Neuron (in vitro differentiated cells): Measurements from ENCODE around the gene PPP6R3.

Source experiments
- H2AFZ ChIP-seq: one replicate; pipeline ENCODE4 v1.6.1; 2013; ENCODE audit warnings: low read depth, mild to moderate bottlenecking, inconsistent platforms, low read length, moderate library complexity
- H3K27me3 ChIP-seq: one replicate; pipeline ENCODE4 v1.6.1; 2013; ENCODE audit warnings: low read length; ENCODE audit not compliant: insufficient read depth
- H3K36me3 ChIP-seq: one replicate; pipeline ENCODE4 v1.6.1; 2013; ENCODE audit warnings: low read length; ENCODE audit not compliant: insufficient read depth
- H3K4me1 ChIP-seq: one replicate; pipeline ENCODE4 v1.6.1; 2013; ENCODE audit warnings: low read length; ENCODE audit not compliant: insufficient read depth
- H3K4me3 ChIP-seq: 2 replicates; pipeline ENCODE4 v1.5.1; 2013; ENCODE audit warnings: mild to moderate bottlenecking, low read length, moderate library complexity
- H3K9me3 ChIP-seq: one replicate; pipeline ENCODE4 v1.6.1; 2013; ENCODE audit warnings: low read length

Gene PPP6R3

GRCh38 chr11:68497761-68498160 is 37.2 kb downstream of the PPP6R3 start:
- Histone ChIP-seq H3K27me3 (no peaks in the 10 kb centered on the region), H3K9me3 (no peaks in the 10 kb centered on the region), H3K4me1 (no peaks in the 10 kb centered on the region), H2AFZ (no peak overlapping the region), H3K36me3 (no peaks in the 10 kb centered on the region), H3K4me3 (no peak overlapping the region)

DNA sequence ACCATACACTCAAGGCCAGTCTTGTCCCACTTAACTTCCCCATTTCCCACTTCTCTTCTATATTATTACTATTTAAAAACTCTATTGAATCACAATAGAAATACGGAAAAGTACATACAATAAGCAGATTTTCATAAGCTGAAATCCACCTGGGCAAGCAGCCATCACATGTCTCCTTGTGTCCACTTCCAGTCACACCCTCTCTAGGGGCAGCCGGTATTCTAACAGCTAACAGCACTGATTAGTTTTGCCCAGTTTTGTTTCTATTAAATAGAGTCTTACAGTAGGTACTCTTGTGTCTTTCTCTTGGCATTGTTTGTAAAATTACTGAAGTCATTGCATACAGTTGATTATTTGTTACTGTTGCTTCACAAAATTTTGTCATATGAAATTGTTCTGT is 37.8 kb downstream of the PPP6R3 start:
- H3K4me1 ChIP-seq: no peaks in the 10 kb centered on the region
- H2AFZ ChIP-seq: no peak overlapping the region
- no peaks in the 10 kb centered on the region for H3K9me3 ChIP-seq
- no peaks in the 10 kb centered on the region for H3K36me3 ChIP-seq
- no peak overlapping the region for H3K4me3 ChIP-seq
- H3K27me3 ChIP-seq: no peaks in the 10 kb centered on the region

GRCh38 chr11:68498903-68499883 is 38.6 kb downstream of the PPP6R3 start:
- Histone ChIP-seq H3K9me3 (no peaks in the 10 kb centered on the region), H2AFZ (no peak overlapping the region), H3K36me3 (no peaks in the 10 kb centered on the region), H3K4me3 (no peak overlapping the region), H3K27me3 (no peaks in the 10 kb centered on the region), H3K4me1 (no peaks in the 10 kb centered on the region)

GRCh38 chr11:68500206-68500605 is 39.7 kb downstream of the PPP6R3 start:
- no peaks in the 10 kb centered on the region for H3K27me3 ChIP-seq
- H3K9me3 ChIP-seq: no peaks in the 10 kb centered on the region
- H3K4me1 ChIP-seq: no peaks in the 10 kb centered on the region
- H2AFZ ChIP-seq: no peak overlapping the region
- H3K4me3 ChIP-seq: no peak overlapping the region
- H3K36me3 ChIP-seq: no peaks in the 10 kb centered on the region

GRCh38 chr11:68501813-68502212 is 41.3 kb downstream of the PPP6R3 start:
- Histone ChIP-seq H3K9me3 (no peaks in the 10 kb centered on the region), H3K4me1 (peaks cover 3% of the 10 kb centered on the region), H3K36me3 (peaks cover 3% of the 10 kb centered on the region), H3K27me3 (no peaks in the 10 kb centered on the region), H3K4me3 (no peak overlapping the region), H2AFZ (no peak overlapping the region)

DNA sequence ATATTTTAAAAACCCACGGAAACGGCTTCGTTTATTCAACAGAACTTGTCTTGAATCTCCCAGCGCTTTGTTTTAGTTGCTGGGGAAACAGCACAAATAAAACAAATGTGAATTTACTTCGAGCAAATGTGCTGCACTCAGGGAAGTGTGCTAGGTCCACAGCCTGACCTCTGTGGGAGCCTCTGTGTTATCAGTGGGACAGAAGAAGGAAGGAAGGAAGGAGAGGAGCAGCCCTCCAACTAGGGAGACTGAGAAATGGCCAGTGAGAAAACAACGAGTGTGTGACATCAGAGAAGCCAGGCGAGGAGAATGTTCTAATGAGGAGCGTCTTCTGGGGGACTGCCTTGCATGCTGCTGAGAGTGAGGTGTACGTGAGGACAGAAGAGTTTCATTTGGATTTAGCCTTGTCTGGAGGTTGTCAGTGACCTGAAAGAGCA is 42.7 kb downstream of the PPP6R3 start:
- H3K36me3 ChIP-seq: peaks cover 3% of the 10 kb centered on the region
- H3K9me3 ChIP-seq: no peaks in the 10 kb centered on the region
- no peaks in the 10 kb centered on the region for H3K27me3 ChIP-seq
- H3K4me1 ChIP-seq: peaks cover 3% of the 10 kb centered on the region
- no peak overlapping the region for H3K4me3 ChIP-seq
- H2AFZ ChIP-seq: no peak overlapping the region

GRCh38 chr11:68503792-68504191 is 43.2 kb downstream of the PPP6R3 start:
- peaks cover 3% of the 10 kb centered on the region for H3K36me3 ChIP-seq
- H3K4me3 ChIP-seq: no peak overlapping the region
- H3K9me3 ChIP-seq: no peaks in the 10 kb centered on the region
- H3K27me3 ChIP-seq: no peaks in the 10 kb centered on the region
- H3K4me1 ChIP-seq: peaks cover 3% of the 10 kb centered on the region
- H2AFZ ChIP-seq: no peak overlapping the region

GRCh38 chr11:68504432-68505066 is 44.0 kb downstream of the PPP6R3 start:
- H3K4me3 ChIP-seq: no peak overlapping the region
- H3K36me3 ChIP-seq: peaks cover 3% of the 10 kb centered on the region
- H3K27me3 ChIP-seq: no peaks in the 10 kb centered on the region
- peaks cover 3% of the 10 kb centered on the region for H3K4me1 ChIP-seq
- no peak overlapping the region for H2AFZ ChIP-seq
- no peaks in the 10 kb centered on the region for H3K9me3 ChIP-seq

- H3K4me1 ChIP-seq: peaks cover 3% of the 10 kb centered on the region
- H3K9me3 ChIP-seq: peaks cover 1% of the 10 kb centered on the region
- H2AFZ ChIP-seq: no peak overlapping the region
- H3K4me3 ChIP-seq: no peak overlapping the region
- peaks cover 5% of the 10 kb centered on the region for H3K36me3 ChIP-seq
- no peaks in the 10 kb centered on the region for H3K27me3 ChIP-seq
Observed at GRCh38 chr11:68505596-68505995, 45.0 kb downstream of the PPP6R3 start.

DNA sequence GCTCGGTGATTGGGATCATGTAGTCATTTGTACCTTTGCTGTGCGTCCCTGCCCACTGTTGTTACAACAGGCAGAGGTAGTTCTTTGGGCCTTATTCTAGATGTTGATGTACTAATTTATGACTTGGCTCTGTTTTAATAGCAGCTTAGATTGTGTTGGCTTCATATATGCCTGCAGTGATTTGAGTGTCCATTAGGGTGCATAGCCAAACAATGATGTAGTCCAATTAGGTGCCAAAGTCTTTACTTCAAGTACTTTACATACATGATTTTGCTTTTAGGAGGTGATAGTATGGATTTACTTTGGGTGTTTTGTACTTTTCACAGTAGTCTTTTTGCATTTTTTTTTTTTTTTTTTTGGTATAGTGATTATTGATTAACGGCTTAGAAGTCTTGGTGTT is 46.4 kb downstream of the PPP6R3 start:
- Histone ChIP-seq H3K4me3 (no peak overlapping the region), H3K27me3 (no peaks in the 10 kb centered on the region), H2AFZ (no peak overlapping the region), H3K4me1 (peaks cover 3% of the 10 kb centered on the region), H3K36me3 (peaks cover 8% of the 10 kb centered on the region), H3K9me3 (peaks cover 1% of the 10 kb centered on the region)

DNA sequence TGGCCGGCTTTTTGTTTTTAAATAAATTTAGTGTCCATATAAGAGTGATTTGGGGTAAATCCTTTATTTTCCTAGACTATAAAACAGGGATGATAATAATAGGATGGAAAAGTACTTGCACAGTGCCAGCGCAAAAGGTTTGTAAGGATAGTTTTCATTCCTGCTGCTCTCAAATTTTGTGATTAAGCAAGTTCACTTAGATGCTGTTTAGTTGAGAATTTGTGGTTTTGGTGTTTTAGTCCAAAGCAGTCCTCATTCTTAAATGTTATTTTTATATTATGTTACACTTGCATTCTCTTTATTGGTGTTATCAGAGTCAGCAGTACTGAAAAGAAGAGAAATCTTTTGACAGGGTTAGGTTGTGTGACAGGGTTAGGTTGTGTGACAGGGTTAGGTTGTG is 47.9 kb downstream of the PPP6R3 start:
- H3K36me3 ChIP-seq: peaks cover 23% of the 10 kb centered on the region
- no peak overlapping the region for H3K4me3 ChIP-seq
- peaks cover 3% of the 10 kb centered on the region for H3K4me1 ChIP-seq
- H2AFZ ChIP-seq: no peak overlapping the region
- peaks cover 1% of the 10 kb centered on the region for H3K9me3 ChIP-seq
- no peaks in the 10 kb centered on the region for H3K27me3 ChIP-seq

DNA sequence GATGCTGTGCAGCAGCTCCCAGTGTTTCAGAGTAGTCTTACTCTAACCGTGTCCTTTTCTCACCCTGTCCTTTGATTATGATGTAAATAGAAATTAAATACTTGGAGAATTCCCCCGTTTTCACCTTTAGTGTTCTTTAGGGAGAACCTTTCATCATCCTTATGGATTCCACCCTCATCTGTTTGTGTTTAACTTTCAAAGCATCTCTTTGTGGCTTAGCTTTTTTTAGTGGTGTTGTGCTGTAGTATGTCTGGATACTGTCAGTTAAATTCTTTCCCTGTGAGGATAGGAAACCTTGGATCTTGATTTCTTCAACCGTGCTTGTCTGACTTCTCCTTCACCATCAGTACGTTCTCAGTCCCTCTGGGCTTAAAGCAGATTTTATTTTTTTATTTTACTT is 48.5 kb downstream of the PPP6R3 start:
- H3K4me1 ChIP-seq: peaks cover 3% of the 10 kb centered on the region
- H3K9me3 ChIP-seq: peaks cover 1% of the 10 kb centered on the region
- peaks cover 29% of the 10 kb centered on the region for H3K36me3 ChIP-seq
- no peaks in the 10 kb centered on the region for H3K27me3 ChIP-seq
- H2AFZ ChIP-seq: no peak overlapping the region
- no peak overlapping the region for H3K4me3 ChIP-seq

- Histone ChIP-seq H3K9me3 (peaks cover 1% of the 10 kb centered on the region), H3K27me3 (no peaks in the 10 kb centered on the region), H3K36me3 (peaks cover 44% of the 10 kb centered on the region), H2AFZ (no peak overlapping the region), H3K4me1 (no peaks in the 10 kb centered on the region), H3K4me3 (no peak overlapping the region)
Observed at GRCh38 chr11:68513930-68514487, 53.5 kb downstream of the PPP6R3 start.
